B cell (primary cell): ENCODE results near the gene LRRC75B. TPM values are rescaled to one million over a fixed set of nuclear protein-coding genes. Genes with fewer than 3 reads are reported as not detected.
"Not testable (repeated sequence)": the region's sequence is repeated elsewhere in the genome, so short reads cannot be mapped to it uniquely, and the experiment has no call there.

ENCODE experiments used
- ATAC-seq: fragments of 200-7000 bp; cut with Tn5 transposase; one replicate; pipeline ENCODE4 v1.10.0; 2021; ENCODE audit warnings: low read depth, mild to moderate bottlenecking, moderate number of reproducible peaks, moderate library complexity
- CTCF ChIA-PET: fragments of 350-600 bp; sonication (Branson Sonifier 250); formaldehyde crosslinking; loops from one replicate; lab custom pipeline; 2021; ENCODE audit warnings: antibody characterized with exemption, inconsistent platforms; lab: Charles Lee
- POLR2A ChIA-PET: fragments of 350-600 bp; sonication (Branson Sonifier 250); formaldehyde crosslinking; loops from one replicate; lab custom pipeline; 2021; ENCODE audit warnings: antibody characterized with exemption; lab: Charles Lee
- DNase-seq: peaks from one replicate; pipeline ENCODE4 v3.0.0; 2013
- H2AFZ ChIP-seq: 2 replicates; pipeline ENCODE4 v1.6.1; 2012; ENCODE audit warnings: mild to moderate bottlenecking, low read depth, low read length; ENCODE audit not compliant: insufficient read depth, poor library complexity, severe bottlenecking
- H3K27ac ChIP-seq, 2 donors: 1 replicate in 1 of 2; 2 replicates in 1 of 2; pipeline ENCODE4 v1.5.1; 2012 to 2013; ENCODE audit warnings: low read length in 2 of 2, mild to moderate bottlenecking in 2 of 2, moderate library complexity in 1 of 2
- H3K27me3 ChIP-seq, 4 experiments: fragments of 200-600 bp in 1 of 4; sonication (generic) in 1 of 4; replicated peaks in 1 of 4; 1 replicate in 2 of 4; 2 replicates in 2 of 4; pipeline versions ENCODE4 v1.6.1 to v1.7.0; 2013 to 2016; ENCODE audit warnings: low read length in 3 of 4, mild to moderate bottlenecking in 2 of 4, mixed read lengths in 1 of 4, moderate library complexity in 1 of 4; ENCODE audit not compliant: insufficient read depth in 4 of 4, control insufficient read depth in 3 of 4; ENCODE audit errors: control extremely low read depth in 1 of 4
- H3K36me3 ChIP-seq, 2 experiments: replicated peaks in 1 of 2; 1 replicate in 1 of 2; 2 replicates in 1 of 2; pipeline versions ENCODE4 v1.6.1 to v1.7.1; 2013; ENCODE audit warnings: low read length in 1 of 2; ENCODE audit not compliant: insufficient read depth in 2 of 2, control insufficient read depth in 1 of 2; ENCODE audit errors: control extremely low read depth in 1 of 2, extremely low read depth in 1 of 2
- H3K4me1 ChIP-seq, 2 donors: fragments of 200-600 bp in 1 of 2; sonication (generic) in 1 of 2; 1 replicate in 1 of 2; 2 replicates in 1 of 2; pipeline versions ENCODE4 v1.5.1 to v1.6.1; 2013 to 2017; ENCODE audit warnings: low read length in 2 of 2; ENCODE audit not compliant: control insufficient read depth in 2 of 2, insufficient read depth in 2 of 2
- H3K4me2 ChIP-seq: replicated peaks from 2 replicates; pipeline ENCODE3; 2012; ENCODE audit warnings: mild to moderate bottlenecking, low read depth, low read length; ENCODE audit not compliant: poor library complexity, severe bottlenecking
- H3K4me3 ChIP-seq, 5 experiments: fragments of 200-600 bp in 1 of 5; sonication (generic) in 1 of 5; 1 replicate in 3 of 5; 2 replicates in 2 of 5; pipeline versions ENCODE4 v1.5.1 to v1.7.0; 2011 to 2016; ENCODE audit warnings: low read length in 4 of 5, mild to moderate bottlenecking in 4 of 5, low read depth in 2 of 5, control low read depth in 1 of 5, moderate library complexity in 1 of 5; ENCODE audit not compliant: insufficient read depth in 1 of 5; ENCODE audit errors: control extremely low read depth in 1 of 5, extremely low read depth in 1 of 5
- H3K79me2 ChIP-seq: fragments of 200-600 bp; sonication (generic); one replicate; pipeline ENCODE4 v1.6.0; 2016; ENCODE audit warnings: low read length; ENCODE audit not compliant: control insufficient read depth, insufficient read depth
- H3K9ac ChIP-seq: fragments of 200-600 bp; sonication (generic); 2 replicates; pipeline ENCODE4 v1.6.1; 2017; ENCODE audit warnings: mild to moderate bottlenecking, low read length, moderate library complexity
- H3K9me3 ChIP-seq, 3 donors: one replicate each; pipeline versions ENCODE4 v1.6.1 to v1.7.1; 2013; ENCODE audit warnings: low read length in 2 of 3; ENCODE audit not compliant: control insufficient read depth in 2 of 3, insufficient read depth in 1 of 3; ENCODE audit errors: control extremely low read depth in 1 of 3
- H4K20me1 ChIP-seq: 2 replicates; pipeline ENCODE4 v1.6.0; 2012; ENCODE audit warnings: mild to moderate bottlenecking, low read length; ENCODE audit not compliant: insufficient read depth, control insufficient read depth, poor library complexity, severe bottlenecking
- H3K27ac Mint-ChIP-seq: one replicate; pipeline ENCODE4 v1.8.0; 2021; ENCODE audit warnings: mixed read lengths
- H3K27me3 Mint-ChIP-seq: one replicate; pipeline ENCODE4 v1.8.0; 2021; ENCODE audit warnings: mixed read lengths
- H3K4me1 Mint-ChIP-seq: one replicate; pipeline ENCODE4 v1.8.0; 2021; ENCODE audit warnings: mixed read lengths
- H3K4me3 Mint-ChIP-seq: one replicate; pipeline ENCODE4 v1.8.0; 2021; ENCODE audit warnings: mixed read lengths
- H3K9me3 Mint-ChIP-seq: one replicate; pipeline ENCODE4 v1.8.0; 2022; ENCODE audit warnings: mixed read lengths; ENCODE audit not compliant: insufficient read depth
- EZH2 ChIP-seq: IDR thresholded peaks from 2 replicates; pipeline ENCODE4 v1.6.1; 2012; ENCODE audit warnings: borderline replicate concordance, low read depth, mild to moderate bottlenecking, moderate library complexity, low read length; ENCODE audit not compliant: insufficient read depth, poor library complexity, severe bottlenecking
- WGBS: methylation state at CpG from one replicate; pipeline ENCODE4 v1.1.5; 2013; ENCODE audit warnings: missing lambda C conversion rate; ENCODE audit not compliant: insufficient coverage; 5-methylcytosine and 5-hydroxymethylcytosine counted together
- intact Hi-C: fragments of 100-400 bp; cut with micrococcal nuclease; formaldehyde crosslinking; loops from one replicate; pipeline ENCODE4 v1.10.0; 2022
- polyA plus RNA-seq: library from polyadenylated mRNA; depleted of rRNA; stranded (reverse); fragments of >200 nt; gene quantifications from 2 replicates; pipeline ENCODE4 v1.2.3, GENCODE V29; 2012
- total RNA-seq, 2 donors: library from RNA; stranded (reverse); fragments of 120-200 nt in 1 of 2; gene quantifications; 1 replicate in 1 of 2; 2 replicates in 1 of 2; pipeline versions ENCODE4 v1.2.3 to v1.2.4, GENCODE V29; 2013 to 2022
- TF ChIP-seq, protein P1 (sequence below): fragments of 200-600 bp; IDR thresholded peaks from one replicate; pipeline ENCODE4 v1.8.0; 2022; ENCODE audit warnings: antibody characterized with exemption, mild to moderate bottlenecking

The LRRC75B gene
- total and polyA plus RNA-seq, 2 donors (not counting 1 experiment from before 2014, with no cell fraction given): 1.3 to 3.1 TPM

DNA sequence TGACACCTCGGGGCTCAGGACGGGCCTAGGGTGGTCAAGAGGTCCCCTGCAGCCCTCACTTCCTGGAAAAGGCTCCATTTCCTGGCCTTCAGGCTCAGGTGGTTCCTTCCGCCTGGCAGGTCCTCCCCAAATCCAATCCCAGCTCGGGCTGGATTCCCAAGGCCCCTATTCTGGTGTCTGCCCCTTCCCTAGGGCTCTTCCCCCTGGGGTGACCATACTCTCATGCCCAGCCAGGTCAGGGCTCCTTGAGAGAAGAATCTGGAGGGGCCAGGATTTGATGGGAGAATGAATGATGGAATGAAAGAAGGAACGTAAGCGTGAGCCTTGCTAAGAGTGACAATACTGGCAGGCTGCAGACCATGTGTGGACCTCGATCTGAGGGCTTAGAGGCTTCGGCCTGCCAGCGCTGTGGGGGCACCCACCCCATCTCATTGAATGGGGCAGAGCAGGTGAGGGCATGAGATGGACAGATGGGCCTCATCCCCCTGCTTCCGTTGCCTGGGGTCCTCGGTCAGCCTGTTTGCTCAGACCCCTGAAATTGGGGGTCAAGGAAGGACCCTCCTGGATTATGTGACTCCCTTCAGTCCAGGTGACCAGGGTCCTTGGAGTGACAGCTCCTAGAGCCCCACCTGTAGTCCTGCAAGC is 9.4 kb upstream of the LRRC75B start:
- H3K4me3 ChIP-seq, H3K27me3 Mint-ChIP-seq, ATAC-seq, H3K27ac ChIP-seq, H4K20me1 ChIP-seq, H3K9me3 Mint-ChIP-seq, H3K4me1 Mint-ChIP-seq, H3K27me3 ChIP-seq, CTCF ChIA-PET, H3K4me1 ChIP-seq, H3K36me3 ChIP-seq, H3K79me2 ChIP-seq, DNase-seq, H3K4me3 Mint-ChIP-seq, H3K27ac Mint-ChIP-seq, intact Hi-C loops, H3K9ac ChIP-seq, H3K9me3 ChIP-seq, H3K4me2 ChIP-seq, POLR2A ChIA-PET, H2AFZ ChIP-seq: not testable (repeated sequence)
- WGBS: 100% methylated on average over 7 of the region's 11 CpGs

DNA sequence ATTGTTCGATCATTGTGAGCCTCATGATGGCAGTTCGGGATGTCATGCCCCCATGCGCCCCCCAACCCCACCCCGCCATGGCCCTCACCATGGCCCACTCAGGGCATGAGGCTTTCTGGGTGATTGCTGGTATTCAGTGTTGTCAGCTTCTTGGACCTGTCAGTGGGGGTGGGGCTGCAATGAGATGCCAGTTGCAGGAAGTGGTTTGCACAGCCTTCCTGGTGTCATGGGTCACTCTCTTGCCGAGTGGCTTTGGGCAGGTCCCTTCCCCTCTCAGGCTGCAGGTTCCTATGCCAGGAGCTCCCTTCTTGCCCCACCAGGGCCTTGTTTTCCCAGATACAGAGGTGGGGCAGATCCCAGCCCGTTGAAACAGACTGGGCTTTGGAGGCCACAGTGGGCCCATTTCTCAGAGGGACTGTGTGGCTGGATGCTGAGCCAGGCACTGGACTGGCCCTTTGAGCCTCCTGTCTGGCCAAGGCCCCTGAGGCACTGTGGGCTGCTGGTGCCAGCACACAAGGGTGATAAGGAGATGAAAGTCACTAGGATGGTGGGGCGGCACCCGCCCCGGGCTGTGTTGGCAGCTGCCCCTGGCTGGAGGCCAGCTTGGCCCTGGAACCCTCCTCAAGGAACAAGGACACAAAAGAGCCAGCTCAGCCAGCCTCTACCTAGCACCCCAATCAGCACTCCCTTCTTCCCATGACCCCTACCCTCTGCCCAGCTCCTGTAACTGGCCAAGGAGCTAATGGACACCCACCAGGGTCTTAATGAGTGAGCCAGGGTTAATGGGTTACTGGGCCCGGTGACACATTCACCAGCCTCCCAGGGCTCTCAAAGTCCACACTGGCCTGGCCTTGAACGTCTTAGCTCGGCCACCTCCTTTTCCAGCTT is 8.6 kb upstream of the LRRC75B start:
- ChIA-PET POLR2A (no interaction called here), CTCF (no interaction called here)
- H3K9ac ChIP-seq: no peak overlapping the region
- no peak overlapping the region for H2AFZ ChIP-seq
- no peaks in the 10 kb centered on the region for H3K9me3 ChIP-seq
- TF ChIP-seq EZH2: no peak
- TF ChIP-seq, protein P1, sequence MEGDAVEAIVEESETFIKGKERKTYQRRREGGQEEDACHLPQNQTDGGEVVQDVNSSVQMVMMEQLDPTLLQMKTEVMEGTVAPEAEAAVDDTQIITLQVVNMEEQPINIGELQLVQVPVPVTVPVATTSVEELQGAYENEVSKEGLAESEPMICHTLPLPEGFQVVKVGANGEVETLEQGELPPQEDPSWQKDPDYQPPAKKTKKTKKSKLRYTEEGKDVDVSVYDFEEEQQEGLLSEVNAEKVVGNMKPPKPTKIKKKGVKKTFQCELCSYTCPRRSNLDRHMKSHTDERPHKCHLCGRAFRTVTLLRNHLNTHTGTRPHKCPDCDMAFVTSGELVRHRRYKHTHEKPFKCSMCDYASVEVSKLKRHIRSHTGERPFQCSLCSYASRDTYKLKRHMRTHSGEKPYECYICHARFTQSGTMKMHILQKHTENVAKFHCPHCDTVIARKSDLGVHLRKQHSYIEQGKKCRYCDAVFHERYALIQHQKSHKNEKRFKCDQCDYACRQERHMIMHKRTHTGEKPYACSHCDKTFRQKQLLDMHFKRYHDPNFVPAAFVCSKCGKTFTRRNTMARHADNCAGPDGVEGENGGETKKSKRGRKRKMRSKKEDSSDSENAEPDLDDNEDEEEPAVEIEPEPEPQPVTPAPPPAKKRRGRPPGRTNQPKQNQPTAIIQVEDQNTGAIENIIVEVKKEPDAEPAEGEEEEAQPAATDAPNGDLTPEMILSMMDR: no peak
- H4K20me1 ChIP-seq: no peaks in the 10 kb centered on the region
- Mint-ChIP-seq H3K4me1 (peaks cover 10% of the 10 kb centered on the region), H3K9me3 (no peaks in the 10 kb centered on the region), H3K27ac (no peak overlapping the region), H3K4me3 (no peak overlapping the region), H3K27me3 (no peaks in the 10 kb centered on the region)
- intact Hi-C loops: no loop called here
- H3K36me3 ChIP-seq: no peaks in the 10 kb centered on the region
- H3K4me2 ChIP-seq: no peak overlapping the region
- no peaks in the 10 kb centered on the region for H3K79me2 ChIP-seq
- DNase-seq (no peak), ATAC-seq (no peak)
- H3K4me1 ChIP-seq: peaks cover 0 to 9% of the 10 kb centered on the region in 2 donors
- no peak overlapping the region for H3K27ac ChIP-seq
- no peak overlapping the region for H3K4me3 ChIP-seq
- WGBS: 76% methylated on average over 6 of the region's 12 CpGs
- no peaks in the 10 kb centered on the region for H3K27me3 ChIP-seq

DNA sequence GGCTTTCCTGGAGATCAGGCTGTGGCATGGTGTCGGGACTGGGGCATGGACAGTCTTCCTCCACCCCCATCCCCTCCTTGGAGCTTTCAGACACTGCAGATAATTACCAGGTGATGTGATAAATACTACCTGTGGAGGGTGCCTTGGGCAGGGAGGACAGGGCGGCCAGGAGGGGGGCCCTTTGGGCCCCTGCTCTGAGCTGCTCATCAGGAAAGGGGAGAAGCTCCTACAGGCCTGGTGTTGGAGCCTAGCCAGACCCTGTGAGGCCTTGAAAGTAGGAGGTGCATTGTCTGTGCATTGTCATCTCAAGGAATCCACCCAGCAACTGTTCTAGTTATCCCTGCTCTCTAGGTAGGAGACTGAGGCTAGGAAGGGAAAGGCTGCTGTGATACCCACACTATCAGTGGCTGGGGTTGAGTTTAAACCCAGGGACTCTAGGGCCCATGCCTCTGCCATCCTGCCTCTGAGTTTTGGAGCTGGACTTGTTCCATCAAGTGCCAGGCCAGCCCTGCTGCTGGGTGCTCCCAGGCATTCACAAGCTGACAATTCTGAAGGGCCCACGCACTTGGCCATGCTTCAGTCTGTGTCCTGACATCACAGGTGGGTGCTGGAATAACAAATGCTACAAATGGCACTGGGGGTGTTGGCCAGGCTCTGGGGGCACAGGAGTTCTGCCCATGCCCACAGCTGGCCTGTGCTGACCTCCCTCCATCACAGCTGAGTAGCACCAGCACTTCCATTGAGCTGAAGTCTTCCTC is 7.3 kb upstream of the LRRC75B start:
- H3K27ac Mint-ChIP-seq, CTCF ChIA-PET, H3K4me2 ChIP-seq, H3K27me3 Mint-ChIP-seq, H3K79me2 ChIP-seq, H3K4me3 Mint-ChIP-seq, H3K4me3 ChIP-seq, intact Hi-C loops, H3K4me1 Mint-ChIP-seq, H3K9me3 Mint-ChIP-seq, H3K9ac ChIP-seq, H3K4me1 ChIP-seq, ATAC-seq, POLR2A ChIA-PET, H3K27ac ChIP-seq, DNase-seq, H2AFZ ChIP-seq, H3K36me3 ChIP-seq, H3K27me3 ChIP-seq, H4K20me1 ChIP-seq, H3K9me3 ChIP-seq: not testable (repeated sequence)
- WGBS: 100% methylated on average over 2 of the region's 3 CpGs
